ENCODE measurements around the gene QSOX2. TPM values are rescaled to one million over a fixed set of nuclear protein-coding genes. Genes with fewer than 3 reads are reported as not detected.

Gene QSOX2
- polyA plus RNA-seq, 2 of the 4 experiments (the other 2 are of a cell fraction) = 22.3 to 30.2 TPM

DNA sequence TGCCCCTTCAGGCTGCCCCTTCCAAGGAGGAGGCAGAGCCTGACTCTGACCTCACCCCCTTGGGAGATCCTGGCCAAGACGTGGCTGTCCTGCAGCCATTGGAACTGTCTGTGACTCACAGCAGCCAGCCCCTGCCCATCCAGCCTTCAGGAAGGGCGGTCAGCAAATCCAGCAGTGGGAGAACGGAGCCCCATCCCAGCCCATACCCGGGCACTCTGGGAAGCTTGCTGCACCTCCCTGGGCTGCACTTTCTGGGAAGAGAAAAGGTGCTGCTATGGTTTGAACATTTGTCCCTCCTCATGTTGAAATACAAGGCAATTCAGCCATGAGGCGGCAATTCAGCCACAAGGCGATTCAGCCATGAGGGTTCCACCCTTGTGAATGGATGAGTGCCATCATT lies 33.9 kb upstream of the QSOX2 start:
- H3K27ac ChIP-seq = no peak overlapping the region
- POLR2A ChIA-PET = no interaction called here
- H3K9me3 ChIP-seq = no peaks in the 10 kb centered on the region
- no peak for ATAC-seq
- DNase-seq (ENCODE audit: low read depth in 1 of 2, low spot score in 1 of 2) = no peak
- no peak overlapping the region for H3K4me3 ChIP-seq
- CTCF ChIA-PET = interaction anchor here (0.6 to 1.8 kb wide), 4 partner anchors 10 to 117 kb away, joined by 3 to 5 read pairs (median 4); no protein-coding TSS in a partner anchor
- no peak for FAIRE-seq
- no peak overlapping the region for H3K4me2 ChIP-seq
- TF ChIP-seq FOSB (CRISPR knock-in tag; IDR thresholded peaks at IDR 0.05) = no peak
- no peak for TF ChIP-seq FOSL2 (IDR thresholded peaks at IDR 0.05)
- no peak for TF ChIP-seq FOSL2 (CRISPR knock-in tag; IDR thresholded peaks at IDR 0.05)
- no peak for TF ChIP-seq BHLHE40 (IDR thresholded peaks at IDR 0.05; ENCODE audit: low read depth, low read length)
- TF ChIP-seq FOXS1 (CRISPR knock-in tag; IDR thresholded peaks at IDR 0.05) = no peak
- TF ChIP-seq ZSCAN20 (CRISPR knock-in tag; IDR thresholded peaks at IDR 0.05) = no peak
- TF ChIP-seq, protein P1, sequence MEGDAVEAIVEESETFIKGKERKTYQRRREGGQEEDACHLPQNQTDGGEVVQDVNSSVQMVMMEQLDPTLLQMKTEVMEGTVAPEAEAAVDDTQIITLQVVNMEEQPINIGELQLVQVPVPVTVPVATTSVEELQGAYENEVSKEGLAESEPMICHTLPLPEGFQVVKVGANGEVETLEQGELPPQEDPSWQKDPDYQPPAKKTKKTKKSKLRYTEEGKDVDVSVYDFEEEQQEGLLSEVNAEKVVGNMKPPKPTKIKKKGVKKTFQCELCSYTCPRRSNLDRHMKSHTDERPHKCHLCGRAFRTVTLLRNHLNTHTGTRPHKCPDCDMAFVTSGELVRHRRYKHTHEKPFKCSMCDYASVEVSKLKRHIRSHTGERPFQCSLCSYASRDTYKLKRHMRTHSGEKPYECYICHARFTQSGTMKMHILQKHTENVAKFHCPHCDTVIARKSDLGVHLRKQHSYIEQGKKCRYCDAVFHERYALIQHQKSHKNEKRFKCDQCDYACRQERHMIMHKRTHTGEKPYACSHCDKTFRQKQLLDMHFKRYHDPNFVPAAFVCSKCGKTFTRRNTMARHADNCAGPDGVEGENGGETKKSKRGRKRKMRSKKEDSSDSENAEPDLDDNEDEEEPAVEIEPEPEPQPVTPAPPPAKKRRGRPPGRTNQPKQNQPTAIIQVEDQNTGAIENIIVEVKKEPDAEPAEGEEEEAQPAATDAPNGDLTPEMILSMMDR (IDR thresholded peaks at IDR 0.05) = no peak
- TF ChIP-seq KDM1A (IDR thresholded peaks at IDR 0.05; ENCODE audit: low read depth) = no peak
- TF ChIP-seq, protein P2, sequence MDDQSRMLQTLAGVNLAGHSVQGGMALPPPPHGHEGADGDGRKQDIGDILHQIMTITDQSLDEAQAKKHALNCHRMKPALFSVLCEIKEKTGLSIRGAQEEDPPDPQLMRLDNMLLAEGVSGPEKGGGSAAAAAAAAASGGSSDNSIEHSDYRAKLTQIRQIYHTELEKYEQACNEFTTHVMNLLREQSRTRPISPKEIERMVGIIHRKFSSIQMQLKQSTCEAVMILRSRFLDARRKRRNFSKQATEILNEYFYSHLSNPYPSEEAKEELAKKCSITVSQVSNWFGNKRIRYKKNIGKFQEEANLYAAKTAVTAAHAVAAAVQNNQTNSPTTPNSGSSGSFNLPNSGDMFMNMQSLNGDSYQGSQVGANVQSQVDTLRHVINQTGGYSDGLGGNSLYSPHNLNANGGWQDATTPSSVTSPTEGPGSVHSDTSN (IDR thresholded peaks at IDR 0.05) = no peak
- TF ChIP-seq GATA3 (IDR thresholded peaks at IDR 0.05; ENCODE audit: borderline replicate concordance) = no peak
- TF ChIP-seq, protein P3, sequence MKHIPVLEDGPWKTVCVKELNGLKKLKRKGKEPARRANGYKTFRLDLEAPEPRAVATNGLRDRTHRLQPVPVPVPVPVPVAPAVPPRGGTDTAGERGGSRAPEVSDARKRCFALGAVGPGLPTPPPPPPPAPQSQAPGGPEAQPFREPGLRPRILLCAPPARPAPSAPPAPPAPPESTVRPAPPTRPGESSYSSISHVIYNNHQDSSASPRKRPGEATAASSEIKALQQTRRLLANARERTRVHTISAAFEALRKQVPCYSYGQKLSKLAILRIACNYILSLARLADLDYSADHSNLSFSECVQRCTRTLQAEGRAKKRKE (CRISPR knock-in tag; IDR thresholded peaks at IDR 0.05; ENCODE audit: low read depth) = no peak
- TF ChIP-seq POLR2AphosphoS2 (conservative IDR thresholded peaks at IDR 0.05; ENCODE audit: low read length) = no peak
- no peak for TF ChIP-seq HOXA7 (CRISPR knock-in tag; IDR thresholded peaks at IDR 0.05)
- TF ChIP-seq, protein P4, sequence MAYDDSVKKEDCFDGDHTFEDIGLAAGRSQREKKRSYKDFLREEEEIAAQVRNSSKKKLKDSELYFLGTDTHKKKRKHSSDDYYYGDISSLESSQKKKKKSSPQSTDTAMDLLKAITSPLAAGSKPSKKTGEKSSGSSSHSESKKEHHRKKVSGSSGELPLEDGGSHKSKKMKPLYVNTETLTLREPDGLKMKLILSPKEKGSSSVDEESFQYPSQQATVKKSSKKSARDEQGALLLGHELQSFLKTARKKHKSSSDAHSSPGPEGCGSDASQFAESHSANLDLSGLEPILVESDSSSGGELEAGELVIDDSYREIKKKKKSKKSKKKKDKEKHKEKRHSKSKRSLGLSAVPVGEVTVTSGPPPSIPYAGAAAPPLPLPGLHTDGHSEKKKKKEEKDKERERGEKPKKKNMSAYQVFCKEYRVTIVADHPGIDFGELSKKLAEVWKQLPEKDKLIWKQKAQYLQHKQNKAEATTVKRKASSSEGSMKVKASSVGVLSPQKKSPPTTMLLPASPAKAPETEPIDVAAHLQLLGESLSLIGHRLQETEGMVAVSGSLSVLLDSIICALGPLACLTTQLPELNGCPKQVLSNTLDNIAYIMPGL (CRISPR knock-in tag; IDR thresholded peaks at IDR 0.05; ENCODE audit: borderline replicate concordance) = no peak
- TF ChIP-seq HDAC2 (IDR thresholded peaks at IDR 0.05) = no peak
- TF ChIP-seq KDM5A (IDR thresholded peaks at IDR 0.05) = no peak
- no peak for TF ChIP-seq JUN (IDR thresholded peaks at IDR 0.05)
- no peak for TF ChIP-seq ZNF302 (CRISPR knock-in tag; IDR thresholded peaks at IDR 0.05)
- TF ChIP-seq RARB (CRISPR knock-in tag; IDR thresholded peaks at IDR 0.05) = no peak
- no peak for TF ChIP-seq MAFK (IDR thresholded peaks at IDR 0.05; ENCODE audit: partially characterized antibody)
- 44% methylated on average over 5 of the region's 6 CpGs for WGBS (ENCODE audit: missing lambda C conversion rate)
- 0 out of 3 replicates have a peak, but pooled peaks cover 2% of the 10 kb centered on the region for H3K4me1 ChIP-seq

DNA sequence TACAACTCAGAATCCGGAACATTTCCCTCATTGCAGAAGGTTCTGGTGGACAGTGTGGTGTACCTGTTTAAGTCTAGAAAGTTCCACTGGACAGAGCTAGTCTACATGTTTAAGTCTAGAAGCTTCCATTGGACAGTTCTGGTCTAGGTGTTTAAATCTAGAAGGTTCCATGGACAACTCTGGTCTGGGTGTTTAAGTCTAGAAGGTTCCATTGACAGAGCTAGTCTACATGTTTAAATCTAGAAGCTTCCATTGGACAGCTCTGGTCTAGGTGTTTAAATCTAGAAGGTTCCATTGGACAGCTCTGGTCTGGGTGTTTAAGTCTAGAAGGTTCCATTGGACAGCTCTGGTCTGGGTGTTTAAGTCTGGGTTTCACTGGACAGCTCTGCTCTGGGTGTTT lies 33.3 kb upstream of the QSOX2 start:
- H3K27ac ChIP-seq = no peak overlapping the region
- ATAC-seq (no peak), FAIRE-seq (no peak), DNase-seq (ENCODE audit: low read depth in 1 of 2, low spot score in 1 of 2) (no peak)
- ChIA-PET CTCF (interaction anchor here (0.6 to 1.8 kb wide), 8 partner anchors 9 to 676 kb away, joined by 3 to 5 read pairs (median 3); no protein-coding TSS in a partner anchor), POLR2A (interaction anchor here (2.5 kb wide), 1 partner anchor 11 kb away, joined by 11 read pairs; no protein-coding TSS in a partner anchor)
- H3K4me3 ChIP-seq = no peak overlapping the region
- TF ChIP-seq, protein P5, sequence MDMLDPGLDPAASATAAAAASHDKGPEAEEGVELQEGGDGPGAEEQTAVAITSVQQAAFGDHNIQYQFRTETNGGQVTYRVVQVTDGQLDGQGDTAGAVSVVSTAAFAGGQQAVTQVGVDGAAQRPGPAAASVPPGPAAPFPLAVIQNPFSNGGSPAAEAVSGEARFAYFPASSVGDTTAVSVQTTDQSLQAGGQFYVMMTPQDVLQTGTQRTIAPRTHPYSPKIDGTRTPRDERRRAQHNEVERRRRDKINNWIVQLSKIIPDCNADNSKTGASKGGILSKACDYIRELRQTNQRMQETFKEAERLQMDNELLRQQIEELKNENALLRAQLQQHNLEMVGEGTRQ (IDR thresholded peaks at IDR 0.05) = no peak
- no peak for TF ChIP-seq RARB (CRISPR knock-in tag; IDR thresholded peaks at IDR 0.05)
- no peak for TF ChIP-seq ZC3H11A (IDR thresholded peaks at IDR 0.05)
- no peak for TF ChIP-seq JUN (IDR thresholded peaks at IDR 0.05)
- TF ChIP-seq, protein P6, sequence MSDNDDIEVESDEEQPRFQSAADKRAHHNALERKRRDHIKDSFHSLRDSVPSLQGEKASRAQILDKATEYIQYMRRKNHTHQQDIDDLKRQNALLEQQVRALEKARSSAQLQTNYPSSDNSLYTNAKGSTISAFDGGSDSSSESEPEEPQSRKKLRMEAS (IDR thresholded peaks at IDR 0.05) = no peak
- H3K4me1 ChIP-seq = 0 out of 3 replicates have a peak, but pooled peaks cover 2% of the 10 kb centered on the region
- H3K9me3 ChIP-seq = no peaks in the 10 kb centered on the region
- H3K4me2 ChIP-seq = no peak overlapping the region
- WGBS (ENCODE audit: missing lambda C conversion rate) = 36% methylated on average over 1 of the region's 1 CpG
